K562 (cell line): Measurements from ENCODE around the gene SENP3. TPM values are rescaled to one million over a fixed set of nuclear protein-coding genes. Genes with fewer than 3 reads are reported as not detected.
A peak's percentile ranks its signal among the peaks of the same experiment; 100 is the strongest.

ENCODE experiments used
- ATAC-seq: fragments of 200-7000 bp; cut with Tn5 transposase; 3 replicates; pipeline ENCODE4 v1.9.1; 2020; ENCODE audit warnings: moderate library complexity
- BruUV-seq: library from RNA; stranded (reverse); fragments of 400-500 nt; replicated peaks from 2 replicates; lab custom pipeline; 2021; lab: Mats Ljungman, UMichigan
- CTCF ChIA-PET: fragments of 300-600 bp; formaldehyde crosslinking; extraction: SDS; loops from one replicate; lab custom pipeline; 2021; ENCODE audit warnings: low intra/inter-chr PET ratio; lab: Yijun Ruan, JAX
- POLR2A ChIA-PET: fragments of 300-600, 350-650 bp; sonication (Branson Sonifier 250); formaldehyde crosslinking; extraction: SDS; loops from one replicate; lab custom pipeline; 2021; ENCODE audit warnings: antibody characterized with exemption, inconsistent platforms; lab: Yijun Ruan, JAX
- DNase-seq, 4 experiments: peaks; one replicate each; pipeline versions ENCODE4 v3.0.0 to v3.0.0-alpha.2; 2011 to 2018; ENCODE audit warnings: low spot score in 3 of 4, mixed read lengths in 3 of 4; ENCODE audit errors: extremely low read depth in 1 of 4
- FAIRE-seq: peaks from 2 replicates; lab custom pipeline; 2011; peaks lifted over from hg19 to GRCh38; lab: Jason Lieb, UNC
- H2AFZ ChIP-seq: 2 replicates; pipeline ENCODE4 v1.6.0; 2011; ENCODE audit warnings: low read depth, low read length, control low read depth, inconsistent platforms
- H3K27ac ChIP-seq: fragments of 200-600 bp; 3 replicates; pipeline ENCODE4 v1.8.0; 2011; ENCODE audit warnings: low read depth, mild to moderate bottlenecking, control low read depth, inconsistent platforms, low read length, moderate library complexity, mixed read lengths; ENCODE audit errors: extremely low read depth
- H3K27me3 ChIP-seq, 2 experiments: fragments of 300-600 bp in 1 of 2; 2 replicates in 1 of 2; 3 replicates in 1 of 2; pipeline versions ENCODE4 v1.6.0 to v1.8.0; 2011; ENCODE audit warnings: inconsistent platforms in 2 of 2, low read length in 2 of 2, mild to moderate bottlenecking in 1 of 2, mixed read lengths in 1 of 2, moderate library complexity in 1 of 2; ENCODE audit not compliant: control insufficient read depth in 2 of 2, insufficient read depth in 2 of 2
- H3K36me3 ChIP-seq: fragments of 300-600 bp; 3 replicates; pipeline ENCODE4 v1.8.0; 2011; ENCODE audit warnings: mild to moderate bottlenecking, low read length, inconsistent platforms; ENCODE audit not compliant: control insufficient read depth, insufficient read depth
- H3K4me1 ChIP-seq, 2 experiments: fragments of 200-600 bp in 1 of 2; replicated peaks in 1 of 2; 2 replicates in 1 of 2; 3 replicates in 1 of 2; pipeline versions ENCODE4 v1.5.1 to v1.8.0; 2011; ENCODE audit warnings: inconsistent platforms in 2 of 2, low read length in 2 of 2, mild to moderate bottlenecking in 1 of 2, mixed read lengths in 1 of 2, moderate library complexity in 1 of 2; ENCODE audit not compliant: control insufficient read depth in 2 of 2, insufficient read depth in 2 of 2
- H3K4me2 ChIP-seq: 2 replicates; pipeline ENCODE4 v1.6.1; 2011; ENCODE audit warnings: low read length, control low read depth, inconsistent platforms, mixed read lengths; ENCODE audit not compliant: insufficient read depth
- H3K4me3 ChIP-seq: fragments of 200-600 bp; sonication (generic), shearing (Covaris generic); 2 replicates; pipeline ENCODE4 v1.5.1; 2016; ENCODE audit warnings: control low read depth, inconsistent platforms
- H3K79me2 ChIP-seq: fragments of 200-600 bp; 3 replicates; pipeline ENCODE4 v1.8.0; 2011; ENCODE audit warnings: low read length, inconsistent platforms; ENCODE audit not compliant: control insufficient read depth, insufficient read depth
- H3K9ac ChIP-seq, 2 experiments: 2 replicates each; pipeline versions ENCODE4 v1.6.0 to v1.6.1; 2011; ENCODE audit warnings: low read depth in 2 of 2, low read length in 2 of 2, control low read depth in 1 of 2, inconsistent platforms in 1 of 2, mild to moderate bottlenecking in 1 of 2, mixed read lengths in 1 of 2; ENCODE audit not compliant: insufficient read depth in 1 of 2
- H3K9me1 ChIP-seq: one replicate; pipeline ENCODE4 v1.6.0; 2011; ENCODE audit warnings: inconsistent platforms, mild to moderate bottlenecking, low read length, moderate library complexity; ENCODE audit not compliant: control insufficient read depth, insufficient read depth
- H3K9me3 ChIP-seq: replicated peaks from 2 replicates; pipeline ENCODE4 v1.5.1; 2011; ENCODE audit warnings: low read depth, low read length, inconsistent platforms; ENCODE audit not compliant: control insufficient read depth, insufficient read depth
- H4K20me1 ChIP-seq: replicated peaks from 2 replicates; pipeline ENCODE4 v1.6.1; 2011; ENCODE audit warnings: low read length, inconsistent platforms, mixed read lengths; ENCODE audit not compliant: control insufficient read depth, insufficient read depth
- ATF3 ChIP-seq, 2 experiments: fragments of 450-650 bp in 1 of 2; sonication (generic) in 1 of 2; formaldehyde crosslinking in 1 of 2; IDR thresholded peaks in 1 of 2; conservative IDR thresholded peaks in 1 of 2; 2 replicates each; pipeline versions ENCODE4 v1.6.1 to v1.8.1; 2016 to 2023; ENCODE audit warnings: mild to moderate bottlenecking in 2 of 2, moderate library complexity in 2 of 2, inconsistent platforms in 1 of 2, missing genetic modification reagents in 1 of 2
- CBX3 ChIP-seq, 2 experiments: IDR thresholded peaks; 1 replicate in 1 of 2; 2 replicates in 1 of 2; pipeline ENCODE4 v1.6.1; 2012; ENCODE audit warnings: inconsistent platforms in 2 of 2, low read length in 2 of 2, borderline replicate concordance in 1 of 2, control low read depth in 1 of 2
- HDAC3 ChIP-seq: fragments of 450-650 bp; IDR thresholded peaks from 2 replicates; pipeline ENCODE4 v1.6.1; 2018; ENCODE audit warnings: borderline replicate concordance, mild to moderate bottlenecking, moderate library complexity; ENCODE audit not compliant: partially characterized antibody
- JUND ChIP-seq, 2 experiments: IDR thresholded peaks; 2 replicates in 1 of 2; 3 replicates in 1 of 2; pipeline ENCODE4 v1.6.1; 2011; ENCODE audit warnings: borderline replicate concordance in 2 of 2, low read depth in 2 of 2, low read length in 2 of 2, improper control_type of control experiment in 1 of 2, missing biosample characterization in 1 of 2, missing genetic modification characterization in 1 of 2, missing genetic modification reagents in 1 of 2
- LEF1 ChIP-seq: fragments of 450-650 bp; IDR thresholded peaks from 2 replicates; pipeline ENCODE4 v1.6.1; 2016; ENCODE audit warnings: mild to moderate bottlenecking
- MBD1 ChIP-seq: fragments of 250-450 bp; sonication (Bioruptor Pico); IDR thresholded peaks from 2 replicates; pipeline ENCODE4 v1.8.0; 2022; ENCODE audit warnings: inconsistent platforms
- PPARD ChIP-seq: fragments of 250-450 bp; sonication (Bioruptor Pico); IDR thresholded peaks from 2 replicates; pipeline ENCODE4 v1.8.0; 2022; ENCODE audit warnings: inconsistent platforms, mild to moderate bottlenecking, moderate library complexity
- RBBP5 ChIP-seq: fragments of 200-600 bp; sonication (generic); IDR thresholded peaks from 2 replicates; pipeline ENCODE4 v1.6.1; 2012; ENCODE audit warnings: borderline replicate concordance, mild to moderate bottlenecking, low read length, control low read depth, inconsistent platforms; ENCODE audit not compliant: insufficient read depth, poor library complexity, severe bottlenecking
- TCF3 ChIP-seq: sonication (generic); formaldehyde crosslinking; IDR thresholded peaks from 2 replicates; pipeline ENCODE4 v1.4.0; 2020; ENCODE audit warnings: mild to moderate bottlenecking, missing genetic modification reagents
- YY1 ChIP-seq, 3 experiments: IDR thresholded peaks; 2 replicates each; pipeline ENCODE4 v1.6.1; 2011; ENCODE audit warnings: low read length in 2 of 3, mild to moderate bottlenecking in 2 of 3, moderate library complexity in 2 of 3, borderline replicate concordance in 1 of 3, control low read depth in 1 of 3, low read depth in 1 of 3; ENCODE audit not compliant: insufficient read depth in 3 of 3, insufficient replicate concordance in 2 of 3, control insufficient read depth in 1 of 3, insufficient read length in 1 of 3; ENCODE audit errors: extremely low read depth in 1 of 3
- ZNF146 ChIP-seq: IDR thresholded peaks from one replicate; pipeline ENCODE4 v1.6.1; 2018; ENCODE audit warnings: missing compliant biosample characterization; ENCODE audit not compliant: unreplicated experiment
- ZNF217 ChIP-seq: sonication (generic); formaldehyde crosslinking; IDR thresholded peaks from 2 replicates; pipeline ENCODE4 v1.8.0; 2022; ENCODE audit warnings: mild to moderate bottlenecking, missing genetic modification reagents
- ZNF583 ChIP-seq: fragments of 250-450 bp; sonication (Bioruptor Pico); IDR thresholded peaks from 2 replicates; pipeline ENCODE4 v1.4.0; 2020
- WGBS: fragments of 100-300 bp; shearing (Covaris generic); methylation state at CpG from one replicate; pipeline ENCODE4 v1.1.6; 2016; ENCODE audit warnings: low coverage, mixed read lengths; ENCODE audit not compliant: insufficient coverage; ENCODE audit errors: missing lambda C conversion rate; 5-methylcytosine and 5-hydroxymethylcytosine counted together
- in situ Hi-C: fragments of 300-500 bp; cut with MboI; formaldehyde crosslinking; loops from 4 replicates; pipeline ENCODE4 v1.15.0; 2018; ENCODE audit warnings: inconsistent platforms, mixed read lengths
- intact Hi-C: fragments of 100-400 bp; cut with micrococcal nuclease; formaldehyde crosslinking; loops from 2 replicates; pipeline ENCODE4 v1.14.2; 2022
- polyA plus RNA-seq, 8 experiments: library from polyadenylated mRNA; depleted of rRNA in 4 of 8; stranded (reverse) in 5 of 8; unstranded in 3 of 8; fragments of >200 nt; fragmentation: Nextera tagmentation in 2 of 8; fragmentation: Illumina TruSeq in 1 of 8; extraction: Ambion mirVana in 2 of 8; extraction: Trizol in 1 of 8; gene quantifications; 2 replicates each; pipeline versions ENCODE4 v1.2.1 to v1.2.3, GENCODE V29; 2011 to 2014; ENCODE audit warnings: inconsistent platforms in 1 of 8, missing spikeins in 1 of 8
- total RNA-seq, 7 experiments: library from RNA; depleted of rRNA in 6 of 7; stranded (reverse); fragments of >200 nt in 6 of 7; fragmentation: Illumina TruSeq in 2 of 7; extraction: Trizol in 2 of 7; gene quantifications; 2 replicates each; pipeline versions ENCODE4 v1.2.1 to v1.2.3, GENCODE V29; 2011 to 2021; ENCODE audit warnings: low replicate concordance in 1 of 7

SENP3 gene
- total and polyA plus RNA-seq, 9 of the 15 experiments (the other 6 are each of a cell fraction or from before 2014, with no cell fraction given): 0.63 to 102 (median 78.8) TPM

GRCh38 chr17:7586673-7587419 is 25.1 kb downstream of the SENP3 start (continued):
- TF ChIP-seq RBBP5 (peak; percentile 22), YY1 (IDR thresholded peaks at IDR 0.05; ENCODE audit: borderline replicate concordance in 1 of 3, control insufficient read depth in 1 of 3, extremely low read depth in 1 of 3, insufficient read depth in 3 of 3, insufficient read length in 1 of 3, insufficient replicate concordance in 2 of 3, low read depth in 1 of 3, low read length in 2 of 3) (peak in 1 of 3 experiments; percentile 10), ZNF583 (CRISPR knock-in tag) (0 out of 2 replicates have a peak, but pooled peaks have one; percentile 33)

GRCh38 chr17:7587420-7588151 is 25.9 kb downstream of the SENP3 start:
- in situ Hi-C loops: no loop called here
- H3K27me3 ChIP-seq: no peaks in the 10 kb centered on the region
- H3K4me3 ChIP-seq: peak overlapping the region; percentile 18; the same call in 1 of the 2 replicates
- H3K4me1 ChIP-seq: peaks cover 36 to 60% of the 10 kb centered on the region in 2 experiments
- peak overlapping the region; percentile 63 for H3K4me2 ChIP-seq
- H2AFZ ChIP-seq: no peak overlapping the region
- H3K9me3 ChIP-seq: no peaks in the 10 kb centered on the region
- peaks cover 56% of the 10 kb centered on the region for H3K79me2 ChIP-seq
- 38% methylated on average over 11 of the region's 12 CpGs for WGBS
- BruUV-seq: TSS peak; percentile 21
- peaks cover 56% of the 10 kb centered on the region for H3K36me3 ChIP-seq
- FAIRE-seq (peak; percentile 54), DNase-seq (peak in 2 of 4 experiments; percentile 75 to 82), ATAC-seq (peak; percentile 39)
- ChIA-PET CTCF (no interaction called here), POLR2A (interaction anchor here (0.9 to 2.8 kb wide), 4 partner anchors 13 to 99 kb away, joined by 3 to 24 read pairs (median 6); partner anchors contain the start of genes TP53 and WRAP53)
- intact Hi-C loops: loop anchor here (5.0 kb wide), 1 partner anchor 100 kb away; the partner anchor contains the start of genes TP53 and WRAP53
- peak overlapping the region; percentile 71 for H3K27ac ChIP-seq
- no peaks in the 10 kb centered on the region for H4K20me1 ChIP-seq
- no peaks in the 10 kb centered on the region for H3K9me1 ChIP-seq
- H3K9ac ChIP-seq: peak overlapping the region; percentile 53 to 86
- no peak for TF ChIP-seq ZNF217 (CRISPR knock-in tag)
- TF ChIP-seq MBD1 (CRISPR knock-in tag): no peak
- TF ChIP-seq ZNF146 (CRISPR knock-in tag): no peak
- peak; percentile 65 for TF ChIP-seq ATF3 (IDR thresholded peaks at IDR 0.05)
- TF ChIP-seq ATF3 (CRISPR knock-in tag; conservative IDR thresholded peaks at IDR 0.05): no peak
- TF ChIP-seq PPARD (CRISPR knock-in tag): no peak
- 0 out of 2 replicates have a peak, but pooled peaks have one; percentile 39 for TF ChIP-seq LEF1
- 0 out of 2 replicates have a peak, but pooled peaks have one; percentile 9 for TF ChIP-seq TCF3
- no peak for TF ChIP-seq CBX3 (IDR thresholded peaks at IDR 0.05; ENCODE audit: borderline replicate concordance in 1 of 2, low read length in 2 of 2)
- TF ChIP-seq JUND (IDR thresholded peaks at IDR 0.05; ENCODE audit: borderline replicate concordance, low read depth, low read length): peak; percentile 81
- TF ChIP-seq JUND (tag; IDR thresholded peaks at IDR 0.05; ENCODE audit: borderline replicate concordance, low read depth, low read length): no peak; the same call in 2 of the 3 replicates
- no peak for TF ChIP-seq HDAC3
